Fibroblast of the aortic adventitia (primary cell): Measurements from ENCODE around the gene CDH22. TPM values are rescaled to one million over a fixed set of nuclear protein-coding genes. Genes with fewer than 3 reads are reported as not detected.

Source experiments
- DNase-seq: peaks from one replicate; pipeline ENCODE4 v3.0.0-alpha.2; 2010; ENCODE audit warnings: low read depth
- H3K4me3 ChIP-seq: 2 replicates; pipeline ENCODE4 v1.5.1; 2011; ENCODE audit warnings: low read depth, mild to moderate bottlenecking, control low read depth, low read length, moderate library complexity
- total RNA-seq: library from RNA; depleted of rRNA; stranded (reverse); fragments of >200 nt; gene quantifications from 2 replicates; pipeline ENCODE4 v1.2.3, GENCODE V29; 2012; ENCODE audit warnings: low replicate concordance
- TF ChIP-seq, protein P1 (sequence below): IDR thresholded peaks from 2 replicates; pipeline ENCODE4 v1.5.1; 2011; ENCODE audit warnings: mild to moderate bottlenecking, low read length, control low read depth, inconsistent platforms; ENCODE audit not compliant: insufficient read depth

The CDH22 gene
- total RNA-seq, 1 donor: not detected

DNA sequence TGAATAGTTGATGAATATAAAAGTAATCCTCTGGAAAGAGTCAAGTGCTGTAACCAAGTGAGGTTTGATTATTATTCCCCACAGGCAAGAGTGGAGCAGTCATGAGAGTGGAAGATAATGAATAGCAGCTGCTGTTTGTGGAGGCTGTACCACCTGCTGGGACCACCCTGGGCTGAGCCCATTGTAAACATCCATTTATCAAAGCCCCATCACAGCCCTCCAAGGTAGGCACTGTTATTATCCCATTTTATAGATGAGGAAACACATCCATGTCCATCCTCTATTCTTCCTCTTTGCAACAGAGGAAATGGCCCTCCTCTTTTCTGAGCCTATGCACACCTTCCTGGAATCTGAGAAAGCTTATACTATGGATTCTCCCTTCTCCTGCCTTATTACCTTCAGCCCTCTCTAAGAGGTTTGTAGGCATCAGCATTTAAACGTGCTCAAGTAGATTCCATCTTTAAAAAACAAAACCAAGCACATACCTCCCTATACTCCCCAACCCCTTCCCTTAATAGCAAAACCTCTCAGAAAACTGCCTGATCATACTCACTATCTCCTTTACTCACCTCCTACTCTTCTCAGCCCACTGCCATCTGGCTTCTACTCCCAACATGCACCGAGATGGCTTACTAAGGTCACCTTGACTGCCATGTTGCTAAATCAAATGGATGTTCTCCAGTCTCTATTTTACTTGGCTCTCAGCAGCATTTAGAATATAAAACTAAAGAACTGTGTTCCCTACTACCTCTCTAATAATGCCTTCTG, 37.1 kb downstream of the CDH22 start:
- TF ChIP-seq, protein P1, sequence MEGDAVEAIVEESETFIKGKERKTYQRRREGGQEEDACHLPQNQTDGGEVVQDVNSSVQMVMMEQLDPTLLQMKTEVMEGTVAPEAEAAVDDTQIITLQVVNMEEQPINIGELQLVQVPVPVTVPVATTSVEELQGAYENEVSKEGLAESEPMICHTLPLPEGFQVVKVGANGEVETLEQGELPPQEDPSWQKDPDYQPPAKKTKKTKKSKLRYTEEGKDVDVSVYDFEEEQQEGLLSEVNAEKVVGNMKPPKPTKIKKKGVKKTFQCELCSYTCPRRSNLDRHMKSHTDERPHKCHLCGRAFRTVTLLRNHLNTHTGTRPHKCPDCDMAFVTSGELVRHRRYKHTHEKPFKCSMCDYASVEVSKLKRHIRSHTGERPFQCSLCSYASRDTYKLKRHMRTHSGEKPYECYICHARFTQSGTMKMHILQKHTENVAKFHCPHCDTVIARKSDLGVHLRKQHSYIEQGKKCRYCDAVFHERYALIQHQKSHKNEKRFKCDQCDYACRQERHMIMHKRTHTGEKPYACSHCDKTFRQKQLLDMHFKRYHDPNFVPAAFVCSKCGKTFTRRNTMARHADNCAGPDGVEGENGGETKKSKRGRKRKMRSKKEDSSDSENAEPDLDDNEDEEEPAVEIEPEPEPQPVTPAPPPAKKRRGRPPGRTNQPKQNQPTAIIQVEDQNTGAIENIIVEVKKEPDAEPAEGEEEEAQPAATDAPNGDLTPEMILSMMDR: no peak
- no peak for DNase-seq

DNA sequence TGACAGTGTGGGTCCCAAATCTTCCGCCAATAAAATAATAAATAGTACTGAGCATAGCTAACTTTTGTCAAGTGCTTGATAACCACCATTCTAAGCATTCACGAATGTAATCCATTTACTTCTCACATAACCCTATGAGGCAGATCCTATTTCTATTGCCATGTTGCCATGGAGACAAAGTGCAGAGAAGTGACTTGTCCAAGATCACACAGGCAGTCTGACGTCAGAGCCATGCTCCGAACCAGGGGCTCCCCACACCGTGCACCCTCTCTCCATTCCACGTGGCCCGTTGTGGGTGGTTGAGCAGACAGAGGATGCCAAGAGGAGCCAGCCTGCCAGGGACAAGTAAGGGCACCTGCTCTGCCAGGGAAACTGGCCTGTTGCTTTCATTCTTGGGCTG, 38.9 kb downstream of the CDH22 start:
- DNase-seq: no peak
- no peak overlapping the region for H3K4me3 ChIP-seq
- TF ChIP-seq, protein P1: no peak

More for the DNA sequence above, 37.1 kb downstream of the CDH22 start:
- H3K4me3 ChIP-seq: no peak overlapping the region

DNA sequence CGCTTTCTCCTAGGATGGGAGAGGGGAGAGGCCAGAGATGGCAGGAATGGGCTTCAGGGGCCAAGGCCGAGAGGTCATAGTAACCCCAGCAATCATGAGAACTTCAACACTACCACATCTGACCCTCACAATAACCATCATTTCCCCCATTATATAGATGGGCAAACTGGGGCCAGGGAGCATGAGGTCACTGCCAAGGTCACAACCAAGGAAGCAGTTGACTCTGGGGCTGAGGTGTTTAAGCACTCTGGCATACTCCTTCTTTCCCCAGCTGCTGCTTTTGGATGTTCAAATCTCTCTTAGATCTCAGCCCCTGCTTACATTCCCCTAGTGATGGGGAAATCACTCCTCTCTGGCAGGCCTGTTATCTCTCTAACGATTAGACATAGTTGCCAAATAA, 39.6 kb downstream of the CDH22 start:
- H3K4me3 ChIP-seq: no peak overlapping the region
- DNase-seq: no peak
- TF ChIP-seq, protein P1: no peak

DNA sequence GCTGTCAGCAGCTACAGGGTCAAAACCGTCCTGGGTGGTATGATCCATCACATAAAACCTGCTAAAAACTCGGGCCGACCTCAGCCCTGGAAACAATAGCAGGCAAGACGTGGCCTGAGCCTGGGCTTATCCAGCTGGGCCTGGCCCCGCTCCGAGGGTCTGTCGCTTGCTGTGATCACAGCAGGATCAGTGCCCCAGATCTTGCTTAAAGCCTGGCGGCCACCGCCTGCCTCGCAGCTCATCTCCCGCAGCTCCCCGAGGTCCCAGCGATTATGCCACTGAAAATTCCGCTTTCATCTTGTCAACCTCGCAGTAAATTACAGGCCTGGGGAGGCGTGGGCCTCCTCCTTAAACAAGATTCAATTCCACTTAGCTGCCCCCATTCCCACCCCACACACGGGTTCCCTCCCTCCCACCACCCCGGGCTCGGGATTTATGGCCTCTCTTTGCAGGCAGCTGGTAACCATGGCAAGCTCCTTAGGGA, 40.1 kb downstream of the CDH22 start:
- no peak overlapping the region for H3K4me3 ChIP-seq
- DNase-seq: no peak
- TF ChIP-seq, protein P1: no peak

DNA sequence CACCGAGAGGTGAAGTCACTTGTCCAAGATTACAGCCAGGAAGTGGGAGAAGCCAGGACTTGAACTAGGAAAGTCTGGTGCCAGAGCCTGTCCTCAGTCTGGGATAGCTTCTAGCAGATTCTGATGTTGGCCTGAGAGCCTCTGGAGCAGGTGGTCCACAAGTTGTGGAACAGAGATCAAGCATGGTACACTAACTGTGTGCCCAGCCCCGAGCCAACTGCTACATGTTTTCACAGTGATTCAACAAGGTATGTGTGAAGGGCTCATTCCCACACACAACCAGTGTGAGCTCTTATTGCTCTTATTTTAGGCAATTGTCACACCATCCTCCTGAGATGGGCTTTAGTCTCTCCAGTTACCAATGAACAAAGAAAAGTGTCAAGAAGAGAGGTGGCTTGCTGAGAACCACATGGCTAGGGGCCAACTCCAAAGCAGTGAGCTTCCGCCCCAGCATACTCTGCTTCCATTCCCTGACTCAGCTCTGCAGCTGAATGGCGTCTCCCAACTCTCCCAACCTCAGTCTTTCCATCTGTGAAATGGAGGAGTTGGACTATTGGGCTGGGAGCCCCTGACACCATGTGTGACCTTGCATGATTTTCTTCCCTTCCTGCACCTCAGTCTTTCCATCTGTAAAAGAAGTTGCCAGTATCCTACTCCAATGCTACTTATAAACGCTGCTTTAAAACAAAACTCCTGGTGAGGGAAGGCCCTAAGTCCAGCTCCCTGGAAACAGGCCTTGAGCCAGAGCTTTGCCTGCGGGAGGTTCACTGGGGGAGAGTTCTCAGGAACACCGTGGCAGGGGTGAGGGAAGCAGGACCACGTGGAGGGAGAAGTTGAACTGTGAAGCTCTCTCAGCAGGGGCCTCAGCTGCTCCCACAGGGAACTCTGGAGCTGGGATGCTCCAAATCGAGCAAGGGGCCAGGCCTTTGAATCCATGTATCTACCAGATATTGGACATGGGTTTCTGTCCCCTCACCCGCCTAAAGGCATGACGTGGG, 40.9 kb downstream of the CDH22 start:
- TF ChIP-seq, protein P1: no peak
- no peak for DNase-seq
- no peak overlapping the region for H3K4me3 ChIP-seq

DNA sequence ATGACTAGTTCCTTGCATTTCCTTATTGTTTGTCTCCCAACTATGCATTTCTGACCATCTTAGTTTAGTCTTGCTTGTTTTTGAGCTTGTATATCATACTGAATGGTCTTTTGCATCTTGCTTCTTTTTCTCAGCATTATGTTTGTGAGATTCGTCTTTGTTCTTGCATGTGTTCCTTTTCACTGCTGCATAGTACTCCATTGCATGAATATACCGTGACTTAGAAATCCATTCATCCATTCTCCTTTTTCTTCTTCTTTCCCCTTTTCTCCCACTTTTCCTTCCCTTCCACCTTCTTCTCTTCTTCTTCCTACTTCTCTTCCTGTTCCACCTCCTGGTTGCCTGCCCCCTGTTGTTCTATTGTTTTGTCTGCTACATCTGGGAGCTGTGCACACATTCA, 42.8 kb downstream of the CDH22 start:
- TF ChIP-seq, protein P1: no peak
- no peak for DNase-seq
- H3K4me3 ChIP-seq: no peak overlapping the region
